GM23338 (cell line): ENCODE results near the gene RFX2. TPM values are rescaled to one million over a fixed set of nuclear protein-coding genes. Genes with fewer than 3 reads are reported as not detected.

Source experiments
- ATAC-seq: fragments of 200-7000 bp; cut with Tn5 transposase; 3 replicates; pipeline ENCODE4 v1.9.1; 2020
- DNase-seq: peaks from one replicate; pipeline ENCODE4 v3.0.0-alpha.2; 2015; ENCODE audit warnings: low spot score
- H2AFZ ChIP-seq: fragments of 200-600 bp; sonication (generic); 2 replicates; pipeline ENCODE4 v1.8.0; 2016; ENCODE audit warnings: antibody characterized with exemption, mild to moderate bottlenecking, moderate library complexity
- H3F3A ChIP-seq: fragments of 200-600 bp; sonication (generic); replicated peaks from 2 replicates; pipeline ENCODE4 v1.8.0; 2017; ENCODE audit warnings: antibody characterized with exemption, mixed run types, low read depth
- H3K27ac ChIP-seq: fragments of 200-600 bp; sonication (generic); 2 replicates; pipeline ENCODE4 v1.6.1; 2016; ENCODE audit warnings: low read depth
- H3K27me3 ChIP-seq: fragments of 200-600 bp; sonication (generic); 2 replicates; pipeline ENCODE4 v1.8.0; 2016; ENCODE audit warnings: mild to moderate bottlenecking, mixed run types, moderate library complexity; ENCODE audit not compliant: insufficient read depth
- H3K36me3 ChIP-seq: fragments of 200-600 bp; sonication (generic); 2 replicates; pipeline ENCODE4 v1.8.0; 2016; ENCODE audit warnings: mild to moderate bottlenecking; ENCODE audit not compliant: insufficient read depth
- H3K4me1 ChIP-seq: fragments of 200-600 bp; sonication (generic); 2 replicates; pipeline ENCODE4 v1.8.0; 2016; ENCODE audit warnings: mild to moderate bottlenecking, moderate library complexity; ENCODE audit not compliant: insufficient read depth
- H3K4me2 ChIP-seq: fragments of 200-600 bp; sonication (generic); 2 replicates; pipeline ENCODE4 v1.7.1; 2017; ENCODE audit warnings: mixed run types
- H3K4me3 ChIP-seq: fragments of 200-600 bp; sonication (generic); 2 replicates; pipeline ENCODE4 v1.6.1; 2016; ENCODE audit warnings: mixed run types
- H3K79me2 ChIP-seq: fragments of 200-600 bp; sonication (generic); replicated peaks from 2 replicates; pipeline ENCODE4 v1.8.0; 2017; ENCODE audit warnings: mild to moderate bottlenecking; ENCODE audit not compliant: insufficient read depth
- H3K9me2 ChIP-seq: fragments of 200-600 bp; sonication (generic); 2 replicates; pipeline ENCODE4 v1.8.0; 2017; ENCODE audit not compliant: insufficient read depth
- H4K20me1 ChIP-seq: fragments of 200-600 bp; sonication (generic); replicated peaks from 2 replicates; pipeline ENCODE4 v1.8.0; 2017; ENCODE audit warnings: mild to moderate bottlenecking; ENCODE audit not compliant: insufficient read depth
- H3K27ac Mint-ChIP-seq: 2 replicates; pipeline ENCODE4 v1.8.0; 2020; ENCODE audit warnings: inconsistent platforms, mild to moderate bottlenecking, moderate library complexity, mixed read lengths
- H3K27me3 Mint-ChIP-seq: 3 replicates; pipeline ENCODE4 v1.8.0; 2022; ENCODE audit warnings: low read depth, mild to moderate bottlenecking, moderate library complexity, mixed read lengths, inconsistent platforms; ENCODE audit not compliant: insufficient read depth, poor library complexity
- H3K36me3 Mint-ChIP-seq: 3 replicates; pipeline ENCODE4 v1.8.0; 2021; ENCODE audit warnings: low read depth, mild to moderate bottlenecking, inconsistent platforms, moderate library complexity, mixed read lengths
- H3K4me1 Mint-ChIP-seq: 3 replicates; pipeline ENCODE4 v1.8.0; 2020; ENCODE audit warnings: mild to moderate bottlenecking, inconsistent platforms, mixed read lengths
- H3K4me3 Mint-ChIP-seq: 3 replicates; pipeline ENCODE4 v1.8.0; 2021; ENCODE audit warnings: moderate library complexity, mild to moderate bottlenecking, inconsistent platforms, mixed read lengths
- H3K9me3 Mint-ChIP-seq: 3 replicates; pipeline ENCODE4 v1.8.0; 2020; ENCODE audit warnings: moderate library complexity, mild to moderate bottlenecking, inconsistent platforms, mixed read lengths
- CREB1 ChIP-seq: fragments of 250-450 bp; sonication (Bioruptor Pico); IDR thresholded peaks from 2 replicates; pipeline ENCODE4 v1.5.0; 2020; ENCODE audit warnings: low read depth, mild to moderate bottlenecking, moderate library complexity
- CTCF ChIP-seq, 2 experiments: fragments of 200-600 bp in 1 of 2; sonication (generic) in 1 of 2; conservative IDR thresholded peaks; 2 replicates each; pipeline versions ENCODE4 v1.5.1 to v1.6.1; 2016 to 2017; ENCODE audit warnings: antibody characterized with exemption in 2 of 2, low read depth in 2 of 2, mild to moderate bottlenecking in 2 of 2, moderate library complexity in 1 of 2
- ETS1 ChIP-seq: IDR thresholded peaks from 2 replicates; pipeline ENCODE4 v1.6.1; 2016; ENCODE audit warnings: antibody characterized with exemption
- EZH2 ChIP-seq: fragments of 200-600 bp; sonication (generic); IDR thresholded peaks from one replicate; pipeline ENCODE4 v1.8.0; 2017; ENCODE audit warnings: antibody characterized with exemption, mild to moderate bottlenecking, low read depth; ENCODE audit not compliant: unreplicated experiment
- JUNB ChIP-seq: IDR thresholded peaks from one replicate; pipeline ENCODE4 v1.6.1; 2016; ENCODE audit warnings: antibody characterized with exemption; ENCODE audit not compliant: unreplicated experiment
- ZNF114 ChIP-seq: fragments of 250-450 bp; sonication (Bioruptor Pico); IDR thresholded peaks from 2 replicates; pipeline ENCODE4 v1.5.0; 2020; ENCODE audit warnings: mild to moderate bottlenecking, moderate library complexity
- ZNF462 ChIP-seq: fragments of 250-450 bp; sonication (Bioruptor Pico); IDR thresholded peaks from 2 replicates; pipeline ENCODE4 v1.5.0; 2020; ENCODE audit warnings: mild to moderate bottlenecking, moderate library complexity
- polyA plus RNA-seq: library from polyadenylated mRNA; unstranded; fragments of >200 nt; fragmentation: Nextera tagmentation; extraction: Ambion mirVana; gene quantifications from 2 replicates; pipeline ENCODE4 v1.2.1, GENCODE V29; 2016
- total RNA-seq: library from RNA; depleted of rRNA; stranded (reverse); fragments of >200 nt; shearing (Covaris generic); gene quantifications from 2 replicates; pipeline ENCODE4 v1.2.3, GENCODE V29; 2014

RFX2 gene
- total and polyA plus RNA-seq, 2 experiments from 2014 or later, result 4.6 to 13.0 TPM

GRCh38 chr19:5978606-5979552 is 131.4 kb downstream of the RFX2 start (continued):
- TF ChIP-seq ZNF462 (no peak), CTCF (conservative IDR thresholded peaks at IDR 0.05; ENCODE audit: low read depth in 2 of 2) (no peak)

- Histone ChIP-seq H3K4me1 (peaks cover 20% of the 10 kb centered on the region; the same call in 1 of the 2 replicates), H3K27me3 (no peaks in the 10 kb centered on the region), H2AFZ (peak within 1 kb of the TSS; percentile 90), H3K4me2 (peak within 1 kb of the TSS; percentile 96), H3K79me2 (peaks cover 56% of the 10 kb centered on the region), H3K27ac (peak within 1 kb of the TSS; percentile 85), H3F3A (no peaks in the 10 kb centered on the region; the same call in 1 of the 2 replicates), H3K9me2 (no peaks in the 10 kb centered on the region), H3K36me3 (no peaks in the 10 kb centered on the region), H3K4me3 (peak within 1 kb of the TSS; percentile 87), H4K20me1 (peaks cover 39% of the 10 kb centered on the region)
- DNase-seq, result peak; percentile 99
- peaks cover 26% of the 10 kb centered on the region for H3K36me3 Mint-ChIP-seq
- peak within 1 kb of the TSS; percentile 86 for H3K27ac Mint-ChIP-seq
- ATAC-seq, result peak; percentile 95
- peak within 1 kb of the TSS; percentile 91 for H3K4me3 Mint-ChIP-seq
- H3K27me3 Mint-ChIP-seq, result peaks cover 13% of the 10 kb centered on the region
- H3K9me3 Mint-ChIP-seq, result no peaks in the 10 kb centered on the region; the same call in none of the 3 replicates
- peaks cover 31% of the 10 kb centered on the region for H3K4me1 Mint-ChIP-seq
- TF ChIP-seq ETS1, result no peak
- TF ChIP-seq CREB1 (CRISPR knock-in tag), result peak; percentile 51
- no peak for TF ChIP-seq JUNB
- no peak for TF ChIP-seq EZH2
- TF ChIP-seq ZNF114 (CRISPR knock-in tag), result no peak
Measured at GRCh38 chr19:5977785-5978605, 132.3 kb downstream of the RFX2 start, which contains the start of gene RANBP3. TSS of gene RANBP3 (minus strand) at chr19:5978140. CDS start at chr19:5978082, 58 bp downstream.
